ENCODE measurements around the gene THSD4. TPM values are rescaled to one million over a fixed set of nuclear protein-coding genes. Genes with fewer than 3 reads are reported as not detected.

The THSD4 gene
- total RNA-seq, 2 donors from 2014 or later, result 71.2 to 150 TPM

DNA sequence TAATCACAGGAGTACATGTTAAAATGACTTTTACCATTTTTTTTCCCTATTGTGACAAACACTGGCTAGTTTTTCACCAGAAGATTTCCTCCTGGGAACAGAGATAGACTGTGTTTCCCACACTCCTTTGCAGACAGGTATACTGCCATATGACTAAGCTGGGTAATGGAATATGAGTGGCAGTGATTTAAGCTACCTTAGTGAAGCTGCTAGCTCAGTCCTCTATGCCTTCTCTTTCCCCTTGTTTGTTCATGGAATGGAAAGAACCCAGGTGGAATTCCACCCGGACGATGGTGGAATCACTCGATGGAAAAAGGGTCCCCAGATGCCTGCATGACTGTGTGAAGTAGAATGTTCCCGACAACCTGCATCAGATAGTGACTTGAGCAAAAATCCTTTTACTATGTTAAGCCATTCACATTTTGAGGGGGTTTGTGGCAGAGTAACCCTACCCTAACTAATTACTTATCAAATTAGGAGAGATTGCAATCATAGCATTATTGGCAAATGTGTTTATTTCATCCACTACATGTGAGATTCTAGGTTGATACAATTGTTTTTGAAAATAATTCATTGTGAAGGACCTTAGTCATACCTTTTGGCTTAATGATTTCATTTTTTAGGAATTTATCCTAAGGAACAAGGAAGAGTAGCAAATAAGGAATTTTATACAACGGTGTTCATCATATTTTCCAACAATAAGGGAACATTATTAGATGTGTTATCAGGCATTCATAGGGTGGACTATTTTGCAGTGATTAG lies 16.5 kb downstream of the THSD4 start:
- TF ChIP-seq, protein P1, sequence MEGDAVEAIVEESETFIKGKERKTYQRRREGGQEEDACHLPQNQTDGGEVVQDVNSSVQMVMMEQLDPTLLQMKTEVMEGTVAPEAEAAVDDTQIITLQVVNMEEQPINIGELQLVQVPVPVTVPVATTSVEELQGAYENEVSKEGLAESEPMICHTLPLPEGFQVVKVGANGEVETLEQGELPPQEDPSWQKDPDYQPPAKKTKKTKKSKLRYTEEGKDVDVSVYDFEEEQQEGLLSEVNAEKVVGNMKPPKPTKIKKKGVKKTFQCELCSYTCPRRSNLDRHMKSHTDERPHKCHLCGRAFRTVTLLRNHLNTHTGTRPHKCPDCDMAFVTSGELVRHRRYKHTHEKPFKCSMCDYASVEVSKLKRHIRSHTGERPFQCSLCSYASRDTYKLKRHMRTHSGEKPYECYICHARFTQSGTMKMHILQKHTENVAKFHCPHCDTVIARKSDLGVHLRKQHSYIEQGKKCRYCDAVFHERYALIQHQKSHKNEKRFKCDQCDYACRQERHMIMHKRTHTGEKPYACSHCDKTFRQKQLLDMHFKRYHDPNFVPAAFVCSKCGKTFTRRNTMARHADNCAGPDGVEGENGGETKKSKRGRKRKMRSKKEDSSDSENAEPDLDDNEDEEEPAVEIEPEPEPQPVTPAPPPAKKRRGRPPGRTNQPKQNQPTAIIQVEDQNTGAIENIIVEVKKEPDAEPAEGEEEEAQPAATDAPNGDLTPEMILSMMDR (IDR thresholded peaks at IDR 0.05), result no peak
- Histone ChIP-seq H3K36me3 (no peaks in the 10 kb centered on the region), H3K9me3 (no peaks in the 10 kb centered on the region), H3K4me1 (ENCODE audit: control insufficient read depth in 1 of 2, low read depth in 2 of 2) (peaks cover 0 to 53% of the 10 kb centered on the region in 2 donors), H3K27ac (no peak overlapping the region), H3K27me3 (replicated peaks; ENCODE audit: insufficient read depth) (no peaks in the 10 kb centered on the region), H3K4me3 (no peak overlapping the region)
- ATAC-seq (ENCODE audit: insufficient number of reproducible peaks, low FRiP score, low read depth), result no peak
- no peak for DNase-seq (ENCODE audit: low spot score)

DNA sequence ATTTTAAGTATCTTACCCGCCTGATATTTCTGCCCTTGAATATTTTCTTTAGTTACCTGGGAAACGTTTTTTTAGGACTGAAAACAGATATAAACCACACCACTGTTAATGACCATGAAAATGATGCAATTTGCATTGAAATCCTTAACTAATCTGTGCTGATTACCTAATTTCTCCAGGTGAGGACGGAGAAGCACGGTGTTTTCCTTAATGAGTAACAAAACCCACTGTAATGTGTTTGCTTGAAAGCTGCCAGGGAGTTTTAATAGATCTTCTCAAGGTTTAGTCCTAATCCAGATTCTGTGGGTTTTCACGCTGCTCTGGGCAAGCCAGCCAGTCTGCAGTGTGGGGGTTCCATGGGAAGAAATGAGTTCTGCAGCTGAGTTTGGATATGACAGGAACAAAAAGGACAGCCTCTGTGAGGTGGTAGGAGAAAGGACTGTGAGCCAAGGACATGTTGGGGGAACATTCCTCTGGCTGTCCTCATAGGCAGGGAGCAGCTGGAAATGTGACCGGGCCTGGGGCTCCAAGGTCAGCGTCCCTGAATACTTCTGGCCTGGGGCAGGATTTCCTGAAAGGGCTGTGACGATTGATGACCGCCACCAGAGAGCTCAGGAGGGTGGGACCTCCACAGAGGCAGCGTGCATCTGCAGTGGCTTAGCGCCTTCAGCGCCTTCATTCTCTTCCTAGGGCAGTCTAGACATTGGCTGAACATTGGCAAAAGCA lies 18.6 kb downstream of the THSD4 start:
- Histone ChIP-seq H3K4me1 (ENCODE audit: control insufficient read depth in 1 of 2, low read depth in 2 of 2) (peaks cover 4 to 56% of the 10 kb centered on the region in 2 donors), H3K36me3 (no peaks in the 10 kb centered on the region), H3K27me3 (replicated peaks; ENCODE audit: insufficient read depth) (no peaks in the 10 kb centered on the region), H3K27ac (no peak overlapping the region), H3K9me3 (no peaks in the 10 kb centered on the region), H3K4me3 (no peak overlapping the region)
- no peak for DNase-seq (ENCODE audit: low spot score)
- ATAC-seq (ENCODE audit: insufficient number of reproducible peaks, low FRiP score, low read depth), result no peak
- TF ChIP-seq, protein P1 (IDR thresholded peaks at IDR 0.05), result no peak

DNA sequence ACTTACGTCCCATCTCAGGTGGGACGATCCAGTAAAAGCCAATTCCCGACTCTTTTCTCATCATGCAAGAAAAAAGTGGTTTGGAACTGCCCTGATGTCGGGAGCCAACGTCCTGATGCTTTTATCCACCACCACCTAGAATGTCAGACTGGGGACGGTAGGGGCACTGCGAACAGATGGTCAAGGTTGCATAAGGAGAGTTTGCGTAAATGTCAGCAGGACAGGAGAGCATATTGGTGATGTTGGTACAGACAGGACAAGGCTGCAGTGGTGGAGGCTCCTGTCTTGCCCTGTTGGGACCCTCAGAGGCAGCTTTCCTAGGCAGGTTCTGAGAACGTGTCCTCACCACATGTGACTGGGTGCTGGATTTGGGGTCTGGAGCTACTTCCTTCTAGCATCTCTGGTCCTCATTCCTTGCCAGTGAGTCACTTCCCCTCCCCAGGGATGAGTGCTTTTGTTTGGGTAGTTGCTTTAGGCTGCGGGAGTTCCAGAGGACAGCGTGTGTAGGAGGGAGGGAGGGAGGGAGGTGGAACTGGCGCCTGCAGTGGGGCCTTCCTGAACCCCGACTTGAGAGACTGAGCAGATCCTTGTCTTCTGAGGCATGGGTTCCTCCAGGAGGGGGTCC lies 21.0 kb downstream of the THSD4 start:
- Histone ChIP-seq H3K27me3 (replicated peaks; ENCODE audit: insufficient read depth) (no peaks in the 10 kb centered on the region), H3K4me1 (ENCODE audit: control insufficient read depth in 1 of 2, low read depth in 2 of 2) (peaks cover 4 to 60% of the 10 kb centered on the region in 2 donors)

DNA sequence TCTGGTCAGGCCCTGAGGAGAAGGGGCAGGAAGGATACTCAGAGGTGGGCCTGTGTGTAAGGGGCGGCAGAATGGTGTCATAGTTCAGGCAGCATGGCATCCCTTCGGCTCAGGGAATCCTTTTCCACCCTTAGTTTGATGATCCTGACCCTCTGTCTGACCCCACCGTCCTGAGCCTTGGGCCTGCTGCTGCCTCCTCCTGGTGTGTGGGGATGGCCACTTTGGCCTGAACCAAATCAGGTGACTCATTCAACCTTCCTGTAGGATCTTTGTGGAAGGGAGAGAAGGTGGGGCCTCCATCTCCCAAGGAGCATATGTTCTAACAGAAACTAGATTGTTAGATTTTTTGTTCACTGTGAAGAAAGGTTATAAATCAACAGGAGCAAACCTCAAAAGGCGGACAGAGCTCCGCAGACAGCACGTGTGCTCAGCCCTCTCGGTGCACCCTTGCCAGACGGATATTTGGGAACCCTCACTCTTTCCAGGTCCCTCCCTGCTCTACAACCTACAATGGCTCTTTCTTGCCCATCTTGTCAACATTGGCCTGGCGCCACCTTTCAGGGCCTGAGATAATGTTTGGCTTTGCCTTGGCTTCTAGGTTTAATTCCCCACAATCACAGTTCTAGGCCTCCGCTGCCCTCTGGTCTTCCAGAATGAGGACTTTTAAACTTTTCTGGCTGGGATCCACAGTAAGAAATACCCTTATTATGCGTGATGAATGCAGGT lies 21.7 kb downstream of the THSD4 start:
- peak overlapping the region; percentile 7 to 38 for H3K27ac ChIP-seq
- TF ChIP-seq, protein P1 (IDR thresholded peaks at IDR 0.05), result no peak
- ATAC-seq (ENCODE audit: insufficient number of reproducible peaks, low FRiP score, low read depth), result no peak

More for the DNA sequence above, 21.0 kb downstream of the THSD4 start:
- no peak for DNase-seq (ENCODE audit: low spot score)
- TF ChIP-seq, protein P1 (IDR thresholded peaks at IDR 0.05), result no peak
- no peak overlapping the region for H3K4me3 ChIP-seq
- peak overlapping the region; percentile 7 to 38 for H3K27ac ChIP-seq
- H3K36me3 ChIP-seq, result no peaks in the 10 kb centered on the region
- peak; percentile 49 for ATAC-seq (ENCODE audit: insufficient number of reproducible peaks, low FRiP score, low read depth)
- H3K9me3 ChIP-seq, result no peaks in the 10 kb centered on the region

More for the DNA sequence above, 21.7 kb downstream of the THSD4 start:
- Histone ChIP-seq H3K9me3 (no peaks in the 10 kb centered on the region), H3K27me3 (replicated peaks; ENCODE audit: insufficient read depth) (no peaks in the 10 kb centered on the region), H3K4me1 (ENCODE audit: control insufficient read depth in 1 of 2, low read depth in 2 of 2) (peaks cover 4 to 60% of the 10 kb centered on the region in 2 donors), H3K36me3 (no peaks in the 10 kb centered on the region), H3K4me3 (no peak overlapping the region)
- no peak for DNase-seq (ENCODE audit: low spot score)

Measured in thoracic aorta (tissue), 2 donors.